Right forelimb (tissue), 1 donor: ENCODE data around the gene DOP1B.
A peak's percentile ranks its signal among the peaks of the same experiment; 100 is the strongest.
"Not testable (repeated sequence)": the region's sequence is repeated elsewhere in the genome, so short reads cannot be mapped to it uniquely, and the experiment has no call there.

Experiments used
- DNase-seq: peaks from one replicate; pipeline ENCODE4 v3.0.0-alpha.2; 2018

DOP1B gene

GRCh38 chr21:36135391-36136102 is 21.1 kb upstream of the DOP1B start:
- DNase-seq = peak; percentile 79

- DNase-seq = not testable (repeated sequence)
Observed at GRCh38 chr21:36139791-36140190, 16.8 kb upstream of the DOP1B start.

GRCh38 chr21:36141513-36141925 is 15.1 kb upstream of the DOP1B start:
- DNase-seq = peak; percentile 69

- DNase-seq = not testable (repeated sequence)
Observed at GRCh38 chr21:36144233-36144632, 12.4 kb upstream of the DOP1B start.

- DNase-seq = no peak
Observed at GRCh38 chr21:36145259-36145658, 11.4 kb upstream of the DOP1B start.

- DNase-seq = no peak
Observed at GRCh38 chr21:36147911-36148310, 8.7 kb upstream of the DOP1B start.

- no peak for DNase-seq
Observed at GRCh38 chr21:36148886-36149285, 7.7 kb upstream of the DOP1B start.

GRCh38 chr21:36149788-36150711 is 6.6 kb upstream of the DOP1B start:
- DNase-seq = no peak

- no peak for DNase-seq
Observed at GRCh38 chr21:36155603-36156338, 853 bp upstream of the DOP1B start.

- DNase-seq = peak; percentile 100
Observed at GRCh38 chr21:36156339-36156814, 247 bp upstream of the DOP1B start.

- DNase-seq = no peak
Observed at GRCh38 chr21:36159356-36159921, 2.8 kb downstream of the DOP1B start.

- no peak for DNase-seq
Observed at GRCh38 chr21:36160850-36161178, 4.2 kb downstream of the DOP1B start.

GRCh38 chr21:36162631-36163030 is 6.0 kb downstream of the DOP1B start:
- DNase-seq = no peak

- DNase-seq = no peak
Observed at GRCh38 chr21:36163750-36164741, 7.4 kb downstream of the DOP1B start.

- DNase-seq = no peak
Observed at GRCh38 chr21:36165356-36165755, 8.7 kb downstream of the DOP1B start.

GRCh38 chr21:36166705-36167104 is 10.1 kb downstream of the DOP1B start:
- no peak for DNase-seq

GRCh38 chr21:36167541-36167940 is 10.9 kb downstream of the DOP1B start:
- DNase-seq = no peak

GRCh38 chr21:36169470-36170128 is 13.0 kb downstream of the DOP1B start:
- no peak for DNase-seq

- no peak for DNase-seq
Observed at GRCh38 chr21:36170823-36171222, 14.2 kb downstream of the DOP1B start.

GRCh38 chr21:36171336-36171735 is 14.7 kb downstream of the DOP1B start:
- no peak for DNase-seq

GRCh38 chr21:36171741-36172331 is 15.2 kb downstream of the DOP1B start:
- no peak for DNase-seq
